SK-N-SH (cell line): ENCODE results near the gene NBL1.

Source experiments
- CTCF ChIP-seq: fragments of 200-600 bp; sonication (generic); IDR thresholded peaks from 2 replicates; pipeline ENCODE4 v1.6.1; 2017; ENCODE audit warnings: antibody characterized with exemption, mild to moderate bottlenecking, moderate library complexity
- GATA2 ChIP-seq: sonication (generic); formaldehyde crosslinking; IDR thresholded peaks from 2 replicates; pipeline ENCODE4 v1.5.0; 2020; ENCODE audit warnings: mild to moderate bottlenecking, missing genetic modification reagents
- PBX3 ChIP-seq: IDR thresholded peaks from 2 replicates; pipeline ENCODE4; 2012
- REST ChIP-seq: IDR thresholded peaks from 2 replicates; pipeline ENCODE4 v1.6.1; 2012; ENCODE audit warnings: mild to moderate bottlenecking, low read depth, low read length, moderate library complexity

- TF ChIP-seq CTCF (no peak), PBX3 (no peak), GATA2 (no peak), REST (no peak)
Observed at GRCh38 chr1:19636065-19636464, 8.0 kb upstream of the NBL1 start.
